DMS 273 (cell line): ENCODE measurements around the gene TATDN2.

ENCODE experiments used
- DNase-seq: peaks from one replicate; lab custom pipeline; 2025; ENCODE audit not compliant: unreplicated experiment; lab: John Stamatoyannopoulos, UW

TATDN2 gene

GRCh38 chr3:10248184-10248983, at the start of gene TATDN2:
TSS of gene TATDN2 (plus strand) at chr3:10248459. CDS start at chr3:10249201, 742 bp downstream.
- peak; percentile 99 for DNase-seq

- no peak for DNase-seq
These were observed 49.3 kb upstream of the TATDN2 start for GRCh38 chr3:10198761-10199649.

- no peak for DNase-seq
These were observed 43.3 kb upstream of the TATDN2 start for GRCh38 chr3:10204921-10205320.

- DNase-seq, result no peak
These were observed 42.7 kb upstream of the TATDN2 start for GRCh38 chr3:10205451-10206165.

GRCh38 chr3:10206166-10206511, 42.1 kb upstream of the TATDN2 start:
- DNase-seq, result no peak

GRCh38 chr3:10213156-10213792, 35.0 kb upstream of the TATDN2 start:
- no peak for DNase-seq

- no peak for DNase-seq
These were observed 32.5 kb upstream of the TATDN2 start for GRCh38 chr3:10215578-10216368.

GRCh38 chr3:10217359-10217758, 30.9 kb upstream of the TATDN2 start:
- no peak for DNase-seq

- DNase-seq, result no peak
These were observed 28.5 kb upstream of the TATDN2 start for GRCh38 chr3:10219737-10220136.

- no peak for DNase-seq
These were observed 24.3 kb upstream of the TATDN2 start for GRCh38 chr3:10223676-10224639.

GRCh38 chr3:10224794-10225665, 23.2 kb upstream of the TATDN2 start:
- peak; percentile 79 for DNase-seq

- DNase-seq, result no peak
These were observed 22.0 kb upstream of the TATDN2 start for GRCh38 chr3:10226293-10226692.

GRCh38 chr3:10228248-10228950, 19.9 kb upstream of the TATDN2 start:
- DNase-seq, result no peak

- DNase-seq, result no peak
These were observed 18.7 kb upstream of the TATDN2 start for GRCh38 chr3:10229576-10229975.

GRCh38 chr3:10232137-10232536, 16.1 kb upstream of the TATDN2 start:
- DNase-seq, result no peak

GRCh38 chr3:10233988-10234387, 14.3 kb upstream of the TATDN2 start:
- no peak for DNase-seq

- peak; percentile 5 for DNase-seq
These were observed 13.6 kb upstream of the TATDN2 start for GRCh38 chr3:10234526-10235230.
